ENCODE data around the gene ARX.

Gene ARX

DNA sequence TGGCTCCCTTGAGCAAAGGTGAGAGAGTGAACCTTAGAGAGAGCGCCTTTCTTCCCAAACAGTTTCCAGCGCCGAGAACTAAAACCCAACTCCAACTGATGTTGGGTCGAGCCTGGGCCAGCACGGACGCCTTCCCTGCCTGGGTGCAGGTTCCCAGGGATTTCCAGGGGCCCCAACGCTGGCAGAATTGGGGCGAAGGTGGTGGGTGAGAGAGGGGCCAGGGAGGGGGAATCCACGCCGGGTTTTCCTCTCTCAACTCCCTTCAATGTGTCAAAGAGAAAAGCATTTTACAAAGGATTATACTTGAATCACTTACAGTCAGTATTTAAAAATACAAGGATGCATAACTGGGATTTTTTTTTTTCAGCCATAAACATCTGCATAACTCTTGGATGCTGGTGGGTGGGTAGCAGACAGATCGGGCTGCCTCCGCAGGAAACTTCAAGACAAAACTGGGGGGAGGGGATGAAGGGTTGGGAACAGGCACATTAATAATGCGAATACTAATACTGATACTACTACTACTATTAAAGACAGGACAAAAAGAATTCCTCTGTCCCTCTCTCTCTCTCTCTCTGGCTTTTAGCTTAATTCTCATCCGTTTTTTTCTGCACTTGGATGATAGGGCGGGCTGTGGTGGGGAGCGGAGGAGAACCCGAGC, 1.3 kb upstream of the ARX start:
- no peak for DNase-seq

DNA sequence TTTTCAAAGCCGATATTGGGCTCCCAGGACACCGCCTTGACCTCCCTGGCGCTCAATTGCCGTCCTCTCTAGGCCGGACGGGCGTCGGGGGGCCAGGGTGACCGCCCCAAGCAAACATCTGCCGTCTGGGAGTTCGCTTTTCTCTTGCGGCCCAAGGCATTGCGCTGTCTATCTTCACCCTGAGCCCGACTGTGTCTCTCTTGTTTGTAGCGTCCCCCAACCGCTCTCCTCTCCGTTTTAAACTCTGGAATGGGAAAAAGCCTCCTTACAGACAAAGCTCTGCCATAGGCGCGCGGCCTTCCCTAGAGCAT, 551 bp upstream of the ARX start:
- no peak for DNase-seq

DNA sequence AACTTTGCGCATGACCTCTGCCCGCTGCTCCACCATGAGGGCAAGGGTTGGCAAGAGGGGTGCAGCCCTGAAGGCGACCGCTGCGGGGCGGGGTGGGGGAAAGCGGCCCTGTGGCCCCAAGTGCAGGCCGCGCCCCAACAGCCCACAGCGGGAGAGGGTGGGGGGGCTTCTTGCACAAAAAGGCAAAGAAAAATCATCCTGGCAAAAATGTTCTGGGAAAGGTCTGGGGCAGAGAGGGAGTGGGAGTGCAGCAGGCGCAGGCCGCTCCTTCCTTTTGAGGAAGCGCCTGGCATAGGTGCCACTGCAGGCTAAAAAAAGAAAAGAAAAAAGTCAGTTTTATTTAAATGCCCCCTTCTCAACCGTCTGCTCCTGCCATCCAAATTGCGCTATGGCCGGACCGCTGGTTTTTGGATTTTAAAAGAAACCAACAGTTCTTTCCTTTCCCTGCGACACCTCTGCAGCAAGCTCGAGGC, 1.4 kb downstream of the ARX start:
- DNase-seq = no peak

DNA sequence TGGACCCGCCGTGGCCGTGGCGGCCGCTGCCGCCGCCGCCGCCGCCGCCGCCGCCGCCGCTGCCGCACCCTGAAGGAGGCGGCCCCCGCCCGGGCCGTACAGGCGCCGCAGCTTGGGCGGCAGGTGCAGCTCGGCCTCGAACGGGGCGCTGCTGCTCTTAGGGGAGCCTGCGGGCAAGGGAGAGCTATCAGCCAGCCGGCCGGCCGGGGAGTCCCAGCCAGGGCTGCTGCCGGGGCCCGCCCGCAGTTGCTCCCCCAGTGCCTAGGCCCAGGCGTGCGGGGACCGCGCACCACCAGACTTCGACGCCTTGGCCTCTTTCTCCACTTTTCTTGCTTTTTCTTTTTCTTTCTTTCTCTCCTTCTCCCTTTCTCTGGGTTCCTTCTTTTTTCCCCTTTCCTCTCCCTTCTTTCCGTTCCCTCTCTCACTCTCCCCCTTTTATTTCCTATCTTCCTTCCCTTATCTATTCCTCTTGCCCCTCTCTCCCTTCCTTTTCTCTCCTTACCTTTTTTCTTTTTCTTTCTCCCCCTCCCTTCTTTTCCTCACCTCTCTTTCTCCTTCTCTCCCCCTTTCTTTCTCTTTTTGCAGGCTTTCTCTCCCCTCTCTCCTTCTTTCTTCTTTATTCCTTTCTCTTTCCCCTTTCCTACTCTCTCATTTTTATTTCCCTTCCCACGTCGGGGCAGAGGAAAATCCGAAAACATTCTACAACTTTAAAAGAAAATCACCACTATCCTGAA, 2.0 kb downstream of the ARX start:
- no peak for DNase-seq

DNA sequence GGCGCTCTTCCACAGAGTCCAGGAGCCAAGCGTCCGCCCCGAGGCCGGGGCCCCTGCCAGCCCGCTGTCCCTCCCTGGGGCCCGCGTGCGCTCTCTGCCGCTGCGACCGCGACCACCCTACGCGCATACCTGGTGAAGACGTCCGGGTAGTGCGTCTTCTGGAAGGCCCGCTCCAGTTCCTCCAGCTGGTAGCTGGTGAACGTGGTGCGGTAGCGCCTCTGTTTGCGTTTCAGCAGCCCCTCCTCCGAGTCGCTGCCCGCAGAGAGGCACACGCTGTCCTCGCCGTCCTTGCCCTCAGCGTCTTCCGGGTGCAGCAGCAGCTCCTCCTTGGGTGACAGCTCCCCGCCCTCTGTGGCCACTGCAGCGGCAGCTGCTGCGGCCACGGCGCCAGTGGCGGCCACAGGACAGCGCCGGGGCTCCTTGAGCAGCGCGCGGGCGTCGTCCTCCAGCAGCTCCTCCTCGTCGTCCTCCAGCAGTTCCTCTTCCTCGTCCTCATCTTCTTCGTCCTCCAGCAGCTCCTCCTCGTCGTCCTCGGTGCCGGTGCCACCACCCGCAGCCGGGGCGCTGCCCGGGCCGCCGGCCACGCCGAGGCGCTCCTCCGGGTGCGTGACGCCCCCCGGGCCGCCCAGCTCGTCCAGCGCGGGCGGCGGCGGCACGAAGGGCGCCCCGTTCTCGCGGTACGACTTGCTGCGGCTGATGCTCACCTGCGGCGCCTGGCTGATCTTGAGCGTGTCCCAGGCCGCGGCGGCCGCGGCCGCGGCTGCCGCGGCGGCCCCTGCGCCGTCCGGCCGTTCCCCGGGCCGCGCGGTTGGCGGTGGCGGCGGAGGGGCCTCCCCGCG, 2.8 kb downstream of the ARX start:
- no peak for DNase-seq

DNA sequence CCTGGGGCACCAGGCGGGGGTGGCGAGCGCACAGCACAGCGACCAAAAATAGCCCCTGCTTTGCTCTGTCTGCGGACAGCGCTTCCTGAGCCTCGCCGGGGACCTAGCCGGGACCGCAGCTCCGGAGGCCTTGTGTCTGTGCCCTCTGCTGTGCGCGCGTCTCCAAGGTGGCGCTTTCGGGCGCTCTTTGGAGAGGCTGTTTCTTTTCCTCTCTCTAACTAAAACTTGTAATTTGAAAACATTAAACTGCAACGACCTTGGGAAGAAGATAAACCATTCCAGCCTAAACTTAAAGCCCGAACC, 3.4 kb downstream of the ARX start:
- no peak for DNase-seq

DNA sequence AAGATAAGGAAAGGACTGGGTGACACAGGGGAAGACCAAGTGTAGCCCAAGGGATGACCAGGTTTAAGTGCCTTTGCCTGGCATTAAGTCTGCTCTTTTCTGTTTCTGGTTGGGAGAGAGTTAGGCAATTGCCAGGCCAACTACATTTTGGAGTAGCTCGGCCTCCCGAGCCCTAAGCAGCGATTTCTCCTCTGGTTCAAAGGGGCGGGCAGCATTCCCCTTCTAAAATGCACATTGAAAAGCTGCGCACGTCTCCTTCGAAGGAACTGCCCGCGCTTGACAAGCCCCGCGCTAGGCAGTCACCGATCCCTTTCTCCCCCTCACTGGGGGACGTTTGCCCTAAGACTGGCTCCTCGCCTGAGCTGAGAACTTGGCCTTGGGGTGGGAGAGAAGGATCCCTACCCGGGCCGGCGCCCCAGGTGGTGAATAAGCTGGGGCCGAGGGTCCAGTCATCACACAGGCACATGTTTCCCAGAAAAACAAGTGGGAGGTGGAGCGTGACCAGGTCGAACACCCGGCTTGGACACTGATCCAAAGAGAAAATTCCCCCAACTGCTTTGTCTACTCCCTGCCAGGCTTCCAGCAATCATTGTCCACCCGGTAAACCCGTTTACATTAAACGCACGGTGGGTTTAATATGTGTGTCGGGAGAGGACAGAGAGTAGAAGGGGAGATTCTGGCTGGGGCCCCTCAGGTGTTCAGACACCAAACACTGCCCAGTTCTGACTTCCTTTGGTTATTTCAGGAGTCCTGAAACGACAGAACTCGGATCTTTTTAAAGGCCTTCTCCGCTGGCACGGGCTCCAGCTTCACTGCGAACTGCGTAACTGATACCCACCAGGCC, 4.0 kb downstream of the ARX start:
- peak in 5 of 56 donors; percentile 2 to 21 (median 11) for DNase-seq

DNA sequence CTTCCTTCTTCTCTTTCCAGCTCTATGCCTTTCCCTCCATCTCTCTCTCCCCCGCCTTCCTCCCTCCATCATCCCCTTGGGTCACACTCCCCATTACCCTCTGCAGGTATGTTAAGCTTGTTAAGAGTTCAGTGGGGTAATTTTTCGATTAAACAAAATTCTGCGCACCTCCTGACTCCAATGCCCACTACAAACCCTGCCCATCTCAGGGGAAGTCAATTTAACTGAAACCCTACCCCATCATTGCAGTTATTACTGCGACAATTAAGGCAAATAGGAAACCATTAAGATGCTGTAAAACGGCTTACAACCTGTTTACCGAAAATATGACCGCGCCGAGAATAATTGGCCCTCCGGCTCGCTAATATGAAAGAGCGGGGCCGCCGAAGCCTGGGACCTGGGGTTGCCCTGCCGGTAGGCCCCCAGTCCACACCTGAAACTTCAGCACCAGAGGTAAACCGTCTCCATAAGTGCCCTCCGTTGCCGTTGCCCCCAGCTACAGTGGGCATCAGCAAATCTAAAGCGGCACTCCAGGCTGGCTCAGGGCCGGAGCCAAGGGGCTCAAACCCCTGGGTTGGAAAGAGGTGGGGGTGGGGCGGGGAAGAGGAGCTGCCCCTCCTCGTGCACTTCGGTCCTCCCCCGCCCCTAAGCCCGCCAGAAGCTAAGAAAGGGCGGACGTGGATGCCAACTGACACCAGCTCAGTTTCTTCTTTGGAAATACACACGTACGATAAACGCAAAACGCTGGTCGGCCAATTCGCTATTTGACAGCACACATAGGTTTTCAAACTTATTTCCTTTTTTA, 4.8 kb downstream of the ARX start:
- no peak for DNase-seq

DNA sequence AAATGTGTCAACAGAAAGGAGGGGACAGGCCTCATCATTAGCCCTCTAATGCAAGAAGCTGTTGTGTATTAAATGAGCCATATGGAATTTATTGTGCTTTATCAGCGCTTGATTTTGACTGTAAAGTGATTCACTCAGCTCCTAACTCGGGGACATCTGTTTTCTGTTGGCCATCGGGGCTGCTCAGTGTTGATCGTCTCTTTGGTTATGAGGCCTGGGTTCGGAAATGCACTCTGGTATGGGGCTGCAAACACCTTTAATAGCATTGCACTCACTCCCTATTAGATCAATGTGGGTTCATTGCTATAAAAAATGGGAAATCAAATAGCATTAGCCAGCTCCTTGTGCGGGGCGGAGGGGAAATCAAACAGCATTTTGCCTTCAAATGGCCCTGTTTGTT, 6.4 kb downstream of the ARX start:
- DNase-seq = no peak

DNA sequence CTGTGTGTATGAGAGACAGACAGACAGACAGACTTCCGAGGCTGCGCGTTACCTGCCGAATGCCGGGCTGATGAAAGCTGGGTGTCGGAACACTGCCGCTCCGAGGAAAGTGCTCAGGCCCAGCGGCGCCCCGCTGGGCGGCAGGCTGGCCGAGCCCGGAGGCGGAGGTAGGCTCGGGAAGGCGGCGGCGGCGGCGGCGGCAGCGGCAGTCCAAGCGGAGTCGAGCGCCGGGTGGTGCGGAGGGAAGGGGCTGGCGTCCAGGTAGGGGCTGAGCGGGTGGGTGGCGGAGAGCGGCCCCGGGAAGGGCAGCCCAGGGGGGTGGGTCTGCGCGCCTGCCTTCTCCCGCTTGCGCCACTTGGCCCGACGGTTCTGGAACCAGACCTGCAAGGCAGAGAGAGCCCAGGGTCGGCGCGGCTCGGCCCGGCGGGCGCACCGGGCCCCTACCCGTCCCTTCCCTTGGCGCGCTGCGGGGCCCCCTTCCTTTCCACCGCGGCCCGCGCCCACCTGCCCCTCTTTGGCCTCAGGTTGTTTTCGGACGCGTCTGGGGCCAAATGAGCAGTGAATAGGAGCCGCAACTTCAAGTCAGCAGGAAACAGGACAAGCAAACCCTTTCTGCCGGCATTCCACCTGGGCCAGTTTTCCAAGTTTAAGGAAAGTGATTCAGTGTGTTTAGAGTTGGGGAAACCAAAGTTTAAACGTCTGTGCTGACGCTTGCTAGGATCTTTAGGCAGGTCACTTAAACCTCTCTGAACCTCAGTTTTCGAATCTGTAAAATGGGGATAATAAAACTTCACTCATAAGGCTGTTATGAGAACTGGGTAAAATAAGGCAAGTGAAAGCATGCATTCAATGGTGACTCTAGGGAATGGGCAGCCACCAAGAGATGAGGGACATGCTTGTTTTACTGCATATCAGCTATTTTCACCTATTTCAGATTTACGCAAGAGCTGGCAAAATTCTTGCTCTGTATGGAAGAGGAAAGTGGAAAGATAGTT, 8.4 kb downstream of the ARX start:
- no peak for DNase-seq

DNA sequence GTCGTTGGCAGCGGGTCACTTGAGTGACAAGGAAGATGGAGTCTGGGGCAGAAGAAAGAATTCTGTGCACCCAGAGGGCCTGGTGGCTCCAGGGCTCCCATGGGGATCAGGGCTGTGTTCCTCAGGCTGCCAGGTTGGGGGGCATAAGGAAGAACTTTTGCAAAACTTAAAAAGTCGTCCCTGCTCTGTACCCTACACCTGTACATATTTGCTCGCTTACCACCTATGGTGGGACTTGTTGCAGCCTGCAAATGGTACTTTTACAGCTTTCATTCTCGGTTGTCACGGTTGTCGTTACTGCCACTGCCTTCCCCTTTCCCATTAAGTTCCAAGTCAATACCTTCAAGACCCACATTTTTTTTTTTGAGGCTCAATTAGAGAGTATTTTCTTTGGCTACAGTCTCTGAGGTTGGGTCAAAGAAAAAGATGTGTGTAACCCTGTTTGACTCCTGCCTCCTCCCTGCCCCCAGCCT, 9.1 kb downstream of the ARX start:
- no peak for DNase-seq

DNA sequence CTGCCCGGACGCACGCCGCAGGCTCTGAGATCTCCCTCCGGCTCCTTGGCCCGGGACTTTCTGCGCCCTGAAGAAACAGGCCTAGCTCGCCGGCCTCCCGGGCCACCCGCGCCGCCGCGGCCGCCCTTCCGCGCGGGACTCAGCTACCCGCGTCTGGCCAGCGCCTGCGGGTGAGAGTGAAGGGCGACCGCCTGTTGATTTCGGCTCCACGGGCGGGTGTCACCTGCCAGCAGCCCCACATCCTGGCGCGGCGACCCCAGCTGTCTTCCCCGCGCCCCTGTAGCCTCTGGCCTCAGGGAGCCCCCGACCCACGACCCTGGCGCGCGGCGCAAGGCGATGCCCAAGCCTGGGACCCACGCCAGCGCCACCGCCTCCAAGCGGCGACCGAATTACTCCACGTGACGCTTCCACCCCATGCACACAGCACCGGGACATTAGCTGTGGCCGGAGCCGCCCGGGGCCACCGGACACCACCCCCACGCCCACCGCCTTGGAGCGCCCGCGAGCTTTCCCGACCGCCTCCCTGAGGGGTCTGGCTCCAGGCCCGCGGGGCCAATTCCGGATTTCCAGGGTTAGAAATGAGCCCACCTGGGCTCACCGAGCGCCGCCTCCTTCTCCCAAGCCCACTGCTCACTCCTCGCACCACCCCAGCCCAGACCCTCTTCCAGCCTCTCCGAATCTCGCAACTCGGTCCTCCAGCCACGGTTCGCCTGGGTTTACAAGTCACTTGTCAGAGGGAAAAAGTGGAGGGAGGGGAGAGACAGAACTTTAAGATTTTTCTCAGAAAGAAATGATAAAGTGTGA, 10.2 kb downstream of the ARX start:
- peak in 6 of 56 donors; percentile 1 to 36 (median 5) for DNase-seq

DNA sequence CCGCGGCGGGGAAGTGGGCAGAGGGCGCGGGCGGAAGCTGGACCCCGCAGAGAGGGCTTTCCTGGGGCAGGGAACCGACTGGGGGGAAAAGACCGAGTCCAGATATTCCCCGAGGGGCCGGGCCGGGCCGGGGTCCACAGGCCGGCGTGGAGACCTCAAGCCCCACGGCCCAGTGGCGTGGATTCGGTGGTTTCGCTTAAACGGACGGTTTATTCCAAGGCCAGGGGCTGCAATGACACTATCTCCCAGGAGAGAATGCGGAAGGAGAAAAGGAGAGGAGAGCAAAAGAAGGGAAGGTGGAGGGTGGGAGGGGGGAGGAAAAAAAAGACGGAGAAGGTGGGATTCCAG, 10.8 kb downstream of the ARX start:
- no peak for DNase-seq

DNA sequence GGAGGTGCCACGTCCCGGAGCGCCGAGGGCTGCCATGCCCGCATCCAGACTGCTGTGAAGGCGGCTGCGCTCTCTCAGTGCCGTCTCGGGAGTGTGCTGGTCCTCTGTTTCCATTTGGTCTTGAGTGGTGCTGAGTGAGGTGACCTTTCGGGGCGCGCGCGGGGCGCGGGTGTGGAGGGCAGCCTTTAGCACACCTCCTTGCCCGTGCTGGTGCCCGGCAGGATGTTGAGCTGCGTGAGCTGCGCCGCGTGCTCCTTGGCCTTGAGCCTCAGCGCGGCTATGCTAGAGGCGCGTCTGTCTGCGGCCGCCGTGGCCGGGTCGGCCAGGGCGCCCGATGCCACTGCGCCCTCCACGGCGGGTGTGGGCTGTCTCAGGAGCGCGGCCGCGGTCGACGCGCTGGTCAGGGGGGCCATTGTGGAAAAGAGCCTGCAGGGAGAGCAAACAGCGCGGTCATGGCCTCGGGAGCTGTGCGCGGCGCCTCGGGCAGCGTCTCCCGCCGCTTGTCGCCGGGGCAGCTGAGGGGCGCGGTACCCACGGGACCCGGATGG, 11.2 kb downstream of the ARX start:
- peak in 1 of 56 donors; percentile 25 for DNase-seq

DNA sequence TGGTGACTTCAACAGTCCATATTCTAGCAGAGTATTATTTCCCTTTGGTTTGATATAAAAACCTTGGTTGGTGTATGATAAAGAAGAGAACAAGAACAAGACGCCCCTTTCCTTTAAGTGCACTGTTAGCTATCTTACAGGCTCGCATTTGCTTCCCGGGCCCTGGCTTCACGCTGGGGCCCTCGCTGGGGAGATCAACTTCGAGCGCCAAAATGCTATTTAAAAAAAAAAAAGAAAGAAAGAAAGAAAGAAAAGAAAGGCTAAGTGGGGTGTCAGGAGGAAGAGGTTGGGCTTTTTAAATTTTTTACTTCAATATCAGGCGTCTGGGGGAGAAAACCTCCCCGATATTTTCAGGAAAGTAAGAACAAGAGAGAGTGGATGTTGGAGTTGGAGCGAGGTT, 11.7 kb downstream of the ARX start:
- DNase-seq = no peak

DNA sequence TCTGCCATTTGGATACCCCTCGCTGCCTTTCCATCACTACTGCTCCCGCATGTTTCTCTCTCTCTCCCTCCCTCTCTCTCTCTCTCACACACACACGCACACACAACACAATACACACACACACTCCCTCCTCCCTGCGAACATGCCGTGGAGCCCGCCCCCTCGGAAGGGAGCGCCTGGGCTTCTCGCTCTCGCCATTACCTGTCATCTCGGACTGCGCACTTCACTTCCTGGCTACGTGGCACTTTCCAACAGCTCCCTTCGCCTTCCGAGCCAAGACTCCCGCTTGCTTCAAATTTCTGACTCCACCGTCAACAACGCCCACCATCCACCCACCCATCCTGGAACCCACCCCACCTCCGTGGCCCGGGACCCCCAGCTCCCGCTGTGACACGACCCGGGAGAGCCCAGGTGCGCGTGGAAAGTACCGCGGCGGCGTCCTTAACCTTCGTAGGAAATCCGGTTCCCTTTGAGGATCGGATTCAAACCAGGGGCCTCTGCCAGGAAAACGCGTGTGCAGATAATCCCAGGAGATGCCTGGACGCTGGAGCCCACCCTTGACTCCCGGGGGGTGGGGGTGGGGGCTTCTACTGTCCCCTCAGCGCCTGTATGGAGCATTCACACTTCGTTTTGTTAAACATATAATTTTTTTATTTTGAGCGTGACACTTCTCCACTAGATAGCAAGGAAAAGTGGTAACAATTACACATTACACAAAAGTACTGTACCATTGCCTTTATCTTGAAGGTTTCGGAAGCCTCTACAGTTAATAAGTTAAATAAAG, 12.5 kb downstream of the ARX start:
- no peak for DNase-seq

DNA sequence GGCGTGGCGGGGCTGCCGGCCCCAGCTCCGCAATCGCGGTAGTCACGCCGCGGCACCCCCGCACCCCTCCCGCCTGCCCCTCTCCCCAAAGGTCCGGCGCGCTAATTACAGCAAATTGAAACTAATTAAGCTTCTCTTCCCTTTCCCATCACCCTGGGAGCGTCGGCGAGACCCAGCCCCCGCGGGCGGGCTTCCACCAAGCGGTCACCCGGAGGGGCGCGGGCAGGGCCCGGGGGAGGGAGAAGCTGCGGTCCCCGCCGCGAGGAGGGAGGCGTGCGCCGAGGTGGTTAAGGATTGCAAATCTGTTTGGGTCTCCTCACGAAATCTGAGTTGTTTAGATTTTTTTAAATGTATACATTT, 13.1 kb downstream of the ARX start:
- no peak for DNase-seq

Measured in amygdala (tissue), 56 donors.